ENCODE results near the gene ANKRD1.
"Not testable (repeated sequence)": the region's sequence is repeated elsewhere in the genome, so short reads cannot be mapped to it uniquely, and the experiment has no call there.

The ANKRD1 gene

DNA sequence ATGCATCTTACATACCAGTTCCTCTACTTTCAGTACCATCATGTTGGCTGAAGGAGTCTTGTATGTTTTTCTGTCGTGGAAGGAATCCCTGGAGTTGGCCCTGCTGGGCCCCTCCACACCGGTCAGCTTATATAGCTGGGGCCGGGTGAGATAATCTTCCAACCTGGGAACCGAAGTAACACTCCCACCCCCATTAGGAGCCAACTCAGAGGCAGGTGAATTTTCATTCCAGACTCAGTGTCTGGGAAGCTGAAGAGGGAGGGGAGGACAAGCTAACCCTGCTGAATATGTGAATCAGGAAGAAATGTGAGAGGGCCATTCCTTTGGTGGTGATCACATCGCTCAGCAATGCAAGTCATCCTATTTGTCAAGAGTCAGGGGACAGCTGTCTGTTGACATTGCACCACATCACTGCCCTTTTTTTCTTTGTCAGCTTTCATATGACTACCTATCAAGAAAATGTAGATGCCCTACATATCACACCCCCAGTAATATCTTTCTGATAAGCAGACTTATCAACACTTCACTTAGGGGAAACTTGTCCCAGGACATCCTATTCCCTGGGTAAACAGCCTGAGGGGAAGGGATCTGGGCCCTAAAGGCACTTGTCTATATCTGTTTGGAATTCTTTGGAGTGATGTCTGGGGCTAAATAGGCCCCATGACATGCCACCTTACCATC is at the start of gene ANKRD1:
Gene ANKRD1, minus strand, starts transcription at position 102 of the 681 bp plus-strand sequence. Its CDS starts 60 bp downstream, at position 42.
- peak in 2 of 3 donors; percentile 10 to 14 for DNase-seq

DNA sequence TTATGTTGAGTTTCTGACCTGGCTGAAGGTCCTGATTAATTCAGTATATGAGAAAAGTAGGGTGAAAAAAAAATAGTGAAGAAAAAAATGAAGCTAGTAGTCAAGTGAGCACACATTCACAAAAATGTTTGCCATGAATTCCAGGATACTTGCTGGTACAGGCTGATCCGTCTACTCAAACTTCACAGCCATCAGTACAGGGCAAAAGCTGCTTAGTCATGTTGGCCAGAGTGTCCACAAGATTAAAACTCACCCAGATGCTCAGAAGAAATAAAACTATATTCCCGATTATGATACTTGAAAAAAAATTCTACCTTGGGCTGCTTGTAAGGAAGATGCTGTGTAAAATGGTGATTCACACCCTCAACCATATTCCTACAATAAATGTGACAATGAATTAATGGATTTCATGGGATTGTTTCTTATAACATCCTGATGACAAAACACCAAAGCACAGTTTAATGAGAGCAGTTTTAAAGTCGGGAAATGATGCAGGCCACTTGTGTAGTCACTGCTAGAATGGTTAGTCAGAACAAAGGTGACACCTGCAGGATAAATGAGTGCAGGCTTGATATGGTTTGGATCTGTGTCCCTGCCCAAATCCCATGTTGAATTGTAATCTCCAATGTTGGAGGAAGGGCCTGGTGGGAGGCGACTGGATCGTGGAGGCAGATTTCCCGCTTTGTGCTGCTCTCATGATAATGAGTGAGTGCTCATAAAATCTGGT is 49.2 kb upstream of the ANKRD1 start:
- no peak for DNase-seq

DNA sequence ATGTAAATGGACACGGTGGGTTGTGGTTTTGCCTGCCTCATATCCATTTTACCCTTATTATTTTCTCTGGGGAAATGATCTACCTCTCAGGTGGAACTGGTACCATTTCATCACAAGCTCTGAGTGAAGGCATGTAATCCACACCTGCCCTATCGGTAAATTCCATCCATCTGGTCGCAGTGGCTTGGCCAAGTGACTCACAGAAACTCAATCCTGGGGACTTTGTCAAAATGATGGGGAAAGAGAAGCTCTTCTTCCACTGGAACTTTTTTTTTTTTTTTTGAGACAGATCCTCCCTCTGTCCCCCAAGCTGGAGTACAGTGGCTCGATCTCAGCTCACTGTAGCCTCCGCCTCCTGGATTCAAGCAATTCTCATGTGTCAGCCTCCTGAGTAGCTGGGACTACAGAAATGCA is 48.2 kb upstream of the ANKRD1 start:
- DNase-seq: no peak

DNA sequence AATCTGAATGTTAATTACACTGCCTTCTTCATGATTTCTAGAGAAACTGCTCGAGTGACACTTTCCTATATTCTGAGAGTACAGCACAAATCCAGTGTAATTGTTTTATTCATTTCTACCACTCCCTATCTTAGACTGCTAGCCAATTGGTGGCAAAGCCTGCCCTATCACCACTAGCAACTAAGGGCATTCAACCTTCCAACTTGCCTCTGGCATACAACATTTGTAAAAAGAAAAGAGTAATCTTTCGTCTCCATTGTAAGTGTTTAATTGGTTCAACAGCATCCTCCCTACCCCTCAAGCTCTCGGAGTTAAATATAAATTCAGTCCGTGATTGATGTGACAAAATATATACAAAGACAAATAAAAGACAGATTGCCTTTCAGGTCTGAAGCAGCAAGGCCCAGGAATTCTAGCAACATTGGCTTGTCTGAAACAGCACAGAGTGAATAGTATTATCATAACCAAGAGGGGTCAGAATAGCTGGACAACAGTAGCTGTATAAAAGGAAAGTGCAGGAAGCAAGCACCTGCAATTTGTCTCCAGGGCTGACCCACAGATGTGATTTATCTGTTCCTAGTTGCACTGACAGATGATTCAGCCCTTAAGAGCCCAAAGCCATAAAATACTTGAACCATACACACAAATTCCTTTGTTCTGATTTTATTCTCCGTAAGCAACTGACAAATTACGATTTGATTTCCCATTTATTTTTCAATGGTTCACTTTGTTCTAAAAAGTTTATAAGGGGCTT is 47.6 kb upstream of the ANKRD1 start:
- no peak for DNase-seq

DNA sequence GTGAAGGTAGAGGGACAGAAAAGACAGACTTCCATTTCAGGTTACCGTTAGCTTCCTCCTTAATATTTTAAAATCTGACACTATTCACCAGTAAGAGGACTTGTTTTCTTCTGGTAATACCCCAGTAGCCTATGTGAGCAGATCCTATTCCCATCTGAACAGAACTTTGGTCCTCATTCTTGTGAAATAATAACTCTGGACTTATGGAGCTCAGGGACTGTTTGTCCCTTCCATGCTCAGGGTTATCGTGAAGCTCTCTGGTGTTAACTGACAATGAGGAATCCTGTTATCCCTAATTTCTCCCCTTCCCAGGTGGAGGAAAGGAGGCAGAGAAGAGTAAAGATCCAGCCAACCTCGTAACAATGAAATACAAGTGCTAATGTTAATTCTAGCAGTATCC is 47.0 kb upstream of the ANKRD1 start:
- no peak for DNase-seq

DNA sequence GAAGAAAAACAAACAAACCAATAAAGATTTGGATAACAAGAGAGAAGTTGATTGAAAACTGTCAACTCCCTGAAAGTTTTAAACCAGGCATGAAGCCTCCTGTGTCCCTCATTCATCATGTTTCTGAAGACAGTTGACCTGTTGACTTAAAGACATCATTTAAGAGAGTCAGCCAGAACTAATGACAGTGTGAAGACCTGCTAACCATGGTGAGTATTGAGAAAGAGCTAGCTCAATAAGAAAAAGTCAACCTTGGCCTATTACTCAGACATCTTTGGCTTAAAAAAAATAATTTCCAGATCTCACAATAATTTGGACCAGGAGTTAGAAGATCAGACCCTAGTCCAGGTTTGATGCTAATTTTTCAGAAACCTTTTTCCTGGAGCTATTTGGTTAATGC is 45.3 kb upstream of the ANKRD1 start:
- DNase-seq: no peak

DNA sequence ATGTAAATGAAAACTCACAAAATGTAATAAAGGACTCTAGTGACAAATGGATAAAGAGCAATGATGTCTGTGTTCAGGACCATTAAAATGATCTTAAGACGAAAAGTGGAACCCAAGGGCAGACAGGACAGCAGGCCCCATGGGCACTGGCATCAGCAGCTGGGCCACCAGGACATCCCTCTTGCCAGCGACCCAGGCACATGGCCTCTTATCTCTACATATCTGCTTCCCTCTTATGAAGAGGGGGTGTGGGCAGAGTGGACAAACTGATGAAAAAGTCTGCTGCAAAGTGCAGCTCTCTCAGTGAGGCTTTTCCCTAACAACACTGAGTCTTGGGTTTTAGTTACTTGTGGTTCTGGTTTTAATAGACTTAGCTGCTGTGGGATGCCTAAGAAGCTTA is 44.8 kb upstream of the ANKRD1 start:
- no peak for DNase-seq

DNA sequence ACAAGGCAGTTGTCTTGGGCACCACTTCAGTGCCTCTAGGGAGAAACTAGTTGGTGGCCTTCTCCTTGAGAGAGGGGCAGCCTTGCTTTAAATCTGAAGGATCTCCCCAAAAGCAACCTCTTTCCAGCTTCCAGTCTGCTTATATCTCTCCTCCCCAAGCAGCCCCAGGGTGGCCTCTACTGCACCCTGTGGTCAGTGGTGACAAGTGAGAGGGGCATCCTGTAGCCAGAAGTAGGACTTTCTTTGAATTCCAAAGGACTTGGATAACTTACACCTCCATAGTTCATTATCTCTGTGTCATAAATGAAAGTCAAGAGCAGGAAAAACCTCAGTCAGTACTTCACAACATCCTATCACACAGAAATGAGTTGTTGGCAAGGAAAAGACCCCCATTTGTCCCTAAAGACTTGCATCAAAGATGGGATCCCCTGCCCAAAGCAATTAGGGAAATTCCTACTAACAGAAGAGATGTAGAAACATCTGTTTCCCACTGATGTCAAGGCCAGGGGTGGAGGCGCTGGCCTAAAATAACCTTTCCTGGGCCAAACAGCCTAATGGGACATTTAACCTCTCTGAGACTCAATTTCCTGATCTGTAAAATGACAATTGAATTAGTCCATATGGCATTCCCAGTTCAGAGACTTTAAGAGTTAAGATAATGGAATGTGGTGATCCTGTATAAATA is 44.0 kb upstream of the ANKRD1 start:
- DNase-seq: peak; percentile 40 to 61 (median 54)

DNA sequence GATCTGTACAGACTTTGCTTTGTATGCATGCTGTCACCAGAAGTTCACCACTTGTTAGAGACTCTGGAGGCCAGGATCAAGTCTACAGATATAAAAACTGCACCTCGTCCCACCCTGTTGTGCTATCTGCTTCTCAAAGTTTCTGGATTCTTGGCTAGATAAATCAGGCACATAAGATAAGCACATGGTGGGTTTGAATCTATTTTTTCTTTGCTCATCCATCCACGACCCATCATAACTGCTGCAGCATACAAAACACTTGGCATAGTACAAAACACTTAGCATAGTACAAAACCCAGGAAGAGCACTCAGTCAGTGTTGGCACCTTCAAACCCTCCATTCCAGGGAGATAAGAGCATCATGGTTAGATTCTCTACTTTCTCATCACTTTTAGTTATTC is 42.4 kb upstream of the ANKRD1 start:
- DNase-seq: no peak

DNA sequence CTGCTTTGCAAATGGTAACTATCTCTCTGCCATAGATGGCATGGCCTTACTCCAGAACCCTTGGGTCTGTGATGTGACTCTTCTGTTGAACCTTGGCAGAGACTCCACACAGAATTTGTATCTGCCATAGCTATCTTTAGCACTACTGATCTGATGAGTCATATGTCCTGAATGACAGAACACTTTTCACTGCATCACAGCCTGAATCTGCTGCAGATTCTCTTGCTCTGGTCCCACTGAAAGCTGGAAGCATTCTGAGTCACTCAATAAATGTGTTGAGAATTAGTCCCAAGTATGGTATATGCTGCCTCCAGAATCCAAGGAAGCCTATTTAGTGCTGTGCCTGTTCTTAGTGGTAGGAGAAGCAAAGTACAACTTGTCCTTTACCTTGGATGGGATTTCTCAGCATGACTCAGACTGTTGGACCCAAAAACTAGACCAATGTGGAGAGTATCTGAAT is 39.5 kb upstream of the ANKRD1 start:
- peak; percentile 17 to 30 (median 27) for DNase-seq

DNA sequence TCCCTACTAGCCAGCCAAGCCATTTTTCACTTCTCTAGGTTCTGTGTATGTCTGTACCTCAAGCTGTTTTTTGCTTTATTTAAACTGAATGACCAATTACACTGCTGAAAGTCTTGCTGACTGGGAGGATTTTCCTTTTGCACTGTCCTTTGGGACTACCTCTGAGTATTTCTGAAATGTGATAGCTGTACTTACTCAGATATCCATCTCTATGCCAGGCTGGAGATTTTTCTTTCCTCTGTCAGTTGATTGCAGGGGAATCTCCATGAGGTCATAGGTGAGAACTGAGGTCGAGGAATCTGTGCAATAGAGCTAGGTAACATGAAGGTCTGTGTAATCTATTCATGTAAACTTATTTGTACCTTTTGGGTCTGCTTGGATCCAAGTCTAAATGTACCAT is 38.9 kb upstream of the ANKRD1 start:
- no peak for DNase-seq

DNA sequence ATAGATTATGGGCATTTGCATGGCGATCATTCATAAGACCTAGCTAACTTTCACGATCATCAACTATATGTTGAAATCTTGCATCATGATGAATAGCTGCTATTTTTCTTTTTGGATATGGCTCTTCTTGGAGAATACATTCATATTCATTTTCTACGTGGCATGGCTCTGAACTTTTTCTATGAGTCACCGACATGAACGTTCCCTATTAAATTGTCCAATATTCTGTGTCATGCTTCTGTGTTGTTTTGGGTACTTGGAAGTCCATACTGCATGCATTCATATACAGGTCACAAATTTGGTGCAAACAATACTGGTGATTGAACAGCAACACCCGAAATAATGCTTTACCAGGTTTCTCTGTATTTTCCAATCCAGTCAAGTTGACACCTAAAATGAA is 37.9 kb upstream of the ANKRD1 start:
- DNase-seq: no peak

DNA sequence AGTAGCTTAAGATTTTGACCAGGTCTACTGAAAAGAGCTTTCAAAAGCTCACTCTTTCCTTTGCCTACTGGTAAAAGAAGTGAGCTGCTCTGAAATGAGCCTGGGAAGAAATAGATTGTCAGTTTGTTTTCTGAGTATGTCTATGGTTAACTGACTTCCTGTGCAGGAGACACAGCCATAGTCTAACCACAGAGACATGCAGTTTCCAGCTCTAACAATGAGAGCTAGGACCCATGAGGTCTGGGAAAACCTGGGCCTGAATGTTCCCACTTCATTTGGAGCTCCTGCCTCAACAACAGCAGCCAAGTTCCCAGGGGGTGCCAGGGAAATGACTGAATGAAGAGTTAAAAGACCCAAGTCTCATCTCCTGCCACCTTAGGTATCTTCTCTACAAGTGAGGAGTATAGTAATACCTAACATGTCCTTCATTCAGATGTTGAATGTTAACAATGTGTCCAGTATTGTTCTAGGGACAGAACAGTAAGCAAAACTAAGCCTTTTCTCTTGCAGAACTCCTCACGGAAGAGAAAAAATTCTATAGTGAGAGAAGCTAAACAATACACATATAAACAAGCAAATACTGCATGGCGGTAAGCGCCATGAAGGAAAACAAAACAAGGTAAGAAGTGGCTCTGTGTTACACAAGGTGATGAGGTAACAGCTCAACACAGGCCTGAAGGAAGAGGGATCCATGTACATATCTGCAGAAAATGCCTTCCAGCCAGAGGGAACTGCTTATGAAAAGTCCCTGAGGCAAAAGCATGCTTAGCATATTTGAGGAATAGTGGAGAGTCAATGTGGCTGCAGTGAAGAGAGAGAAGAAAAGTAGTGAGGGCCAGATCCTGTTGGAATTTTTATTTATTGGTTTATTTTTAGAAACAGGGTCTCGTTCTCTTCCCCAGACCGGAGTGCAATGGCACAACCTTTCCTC is 26.4 kb upstream of the ANKRD1 start:
- DNase-seq: no peak

DNA sequence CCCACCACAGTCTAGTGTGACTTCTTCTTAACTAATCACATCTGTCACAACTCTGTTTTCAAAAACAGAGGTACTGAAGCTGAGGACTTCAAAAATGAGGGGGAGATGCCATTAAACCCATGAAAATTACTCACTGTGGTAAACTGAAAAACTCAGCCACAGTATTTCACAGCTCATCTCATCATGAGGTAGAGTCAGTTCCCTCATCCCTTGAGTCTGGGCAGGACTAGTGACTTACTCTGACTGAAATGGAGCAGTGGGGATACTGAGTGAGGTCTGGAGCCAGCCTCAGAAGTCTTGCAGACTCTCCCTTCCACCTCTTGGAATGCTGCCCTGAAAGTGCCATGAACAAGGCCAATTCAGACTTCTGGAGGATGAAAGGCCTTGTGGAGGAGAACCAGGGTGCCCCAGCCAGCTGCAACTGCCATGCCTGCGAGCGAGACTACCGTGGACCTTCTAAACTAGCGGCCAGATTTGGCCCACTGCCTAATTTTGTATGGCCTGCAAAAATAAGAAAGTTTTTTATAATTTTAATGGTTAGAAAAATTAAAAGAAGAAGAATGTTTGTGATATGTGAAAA is 24.7 kb upstream of the ANKRD1 start:
- no peak for DNase-seq

DNA sequence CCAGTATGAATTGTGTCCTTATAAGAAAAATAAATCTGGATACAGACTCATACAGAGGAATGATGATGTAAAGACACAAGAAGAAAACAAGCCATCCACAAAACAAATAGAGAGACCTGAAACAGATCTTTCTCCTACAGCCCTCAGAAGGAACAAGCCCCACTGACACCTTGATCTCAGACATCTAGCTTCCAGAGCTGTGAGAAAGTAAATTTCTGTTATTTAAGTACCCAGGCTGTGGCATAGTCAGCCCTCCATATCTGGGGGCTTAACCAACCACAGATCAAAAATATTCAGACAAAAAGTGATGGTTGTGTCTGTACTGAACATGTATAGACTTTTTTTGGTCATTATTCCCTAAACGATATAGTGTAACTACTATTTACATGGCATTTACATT is 23.9 kb upstream of the ANKRD1 start:
- no peak for DNase-seq

DNA sequence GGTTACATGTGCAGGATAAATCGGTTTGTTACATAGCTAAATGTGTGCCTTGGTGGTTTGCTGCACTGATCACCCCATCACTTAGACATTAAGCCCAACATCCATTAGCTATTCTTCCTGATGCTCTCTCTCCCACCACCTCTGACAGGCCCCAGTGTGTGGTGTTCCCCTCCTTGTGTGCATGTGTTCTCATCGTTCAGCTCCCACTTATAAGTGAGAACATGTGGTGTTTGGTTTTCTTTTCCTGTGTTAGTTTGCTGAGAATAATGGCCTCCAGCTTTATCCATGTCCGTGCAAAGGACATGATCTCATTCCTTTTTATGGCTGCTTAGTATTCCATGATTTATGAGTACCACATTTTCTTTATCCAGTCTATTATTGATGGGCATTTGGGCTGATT is 22.1 kb upstream of the ANKRD1 start:
- DNase-seq: not testable (repeated sequence)

DNA sequence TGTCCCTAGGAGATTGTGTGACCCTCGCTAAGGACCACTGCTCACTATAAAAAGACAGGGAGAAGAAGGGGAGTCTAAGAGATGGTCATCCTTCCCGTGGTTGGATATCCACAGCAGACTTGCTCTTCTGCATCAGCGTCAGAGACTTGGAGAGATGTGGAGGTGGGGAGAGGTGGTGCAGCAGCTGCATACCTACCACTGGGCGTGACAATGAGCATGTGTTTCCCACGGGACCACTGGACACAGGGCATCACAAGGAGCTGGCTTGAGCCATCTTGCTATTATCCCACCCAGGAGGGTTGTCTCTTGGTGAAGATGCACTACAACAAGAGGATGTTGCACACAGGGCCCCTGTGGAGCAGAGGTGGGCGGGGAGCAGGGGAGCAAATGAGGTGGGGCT is 18.8 kb upstream of the ANKRD1 start:
- no peak for DNase-seq

DNA sequence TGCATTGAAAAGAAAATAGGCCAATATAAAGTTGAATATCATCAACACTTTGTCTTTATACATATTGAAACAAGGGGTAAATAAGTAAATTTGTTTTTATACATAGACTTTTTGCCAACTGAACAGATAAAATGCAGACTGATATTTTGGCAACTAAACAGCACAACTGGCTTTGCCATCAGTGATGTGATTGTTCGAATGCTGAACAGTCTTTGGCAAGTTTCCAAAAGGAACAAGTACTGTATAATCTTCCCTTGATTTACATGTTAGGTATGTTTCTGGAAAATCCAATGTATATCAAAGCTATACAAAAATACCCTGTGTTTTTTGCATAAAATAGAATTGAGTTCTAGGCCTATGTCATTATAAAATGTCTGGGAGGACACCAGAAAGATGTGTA is 18.2 kb upstream of the ANKRD1 start:
- DNase-seq: no peak

DNA sequence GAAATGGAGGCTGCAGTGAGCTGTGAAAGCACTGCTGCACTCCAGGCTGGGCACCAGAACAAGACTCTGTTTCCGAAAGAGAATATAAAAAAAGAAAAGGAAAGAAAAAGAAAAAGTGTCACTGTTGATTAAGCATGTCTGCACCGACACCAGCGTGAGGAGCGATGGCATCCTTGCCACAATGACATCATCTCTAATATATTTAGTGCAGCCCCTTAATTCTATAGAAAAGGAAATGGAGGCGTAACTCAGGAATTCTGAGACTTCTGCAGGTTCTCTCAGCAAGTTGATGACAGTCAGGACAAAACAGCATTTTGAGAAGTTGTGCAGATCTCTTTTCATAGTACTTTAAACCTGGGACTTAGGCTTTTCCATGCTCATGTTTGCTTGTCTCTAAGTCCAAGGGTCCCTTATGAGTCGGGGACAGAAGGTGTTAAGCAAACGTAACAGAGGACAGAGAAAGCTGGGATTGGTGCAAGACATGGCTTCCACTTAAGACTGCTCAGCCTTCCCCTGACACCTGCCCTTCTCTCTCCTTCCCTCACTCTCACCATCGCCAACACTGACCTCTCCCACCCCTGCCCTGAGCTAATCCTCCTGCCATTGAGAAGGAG is 16.9 kb upstream of the ANKRD1 start:
- DNase-seq: no peak

DNA sequence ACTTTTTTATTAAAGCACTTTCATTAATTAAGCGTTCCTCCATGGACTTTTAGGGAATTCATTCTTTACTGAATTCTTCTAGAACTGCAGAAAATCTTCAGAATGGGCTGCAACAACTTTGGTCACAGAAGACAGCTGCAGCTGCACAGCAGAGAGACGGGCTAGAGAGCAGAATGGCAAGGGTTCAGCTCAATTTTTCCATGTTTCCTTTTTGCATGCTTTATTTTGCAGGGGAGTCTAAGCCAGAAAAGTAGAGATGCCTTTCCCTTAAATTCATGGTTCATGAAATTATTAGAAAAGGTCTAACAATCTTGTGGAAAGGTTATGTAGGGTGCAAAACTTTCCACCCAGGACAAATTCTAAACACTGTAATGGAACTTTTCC is 15.4 kb upstream of the ANKRD1 start:
- no peak for DNase-seq

DNA sequence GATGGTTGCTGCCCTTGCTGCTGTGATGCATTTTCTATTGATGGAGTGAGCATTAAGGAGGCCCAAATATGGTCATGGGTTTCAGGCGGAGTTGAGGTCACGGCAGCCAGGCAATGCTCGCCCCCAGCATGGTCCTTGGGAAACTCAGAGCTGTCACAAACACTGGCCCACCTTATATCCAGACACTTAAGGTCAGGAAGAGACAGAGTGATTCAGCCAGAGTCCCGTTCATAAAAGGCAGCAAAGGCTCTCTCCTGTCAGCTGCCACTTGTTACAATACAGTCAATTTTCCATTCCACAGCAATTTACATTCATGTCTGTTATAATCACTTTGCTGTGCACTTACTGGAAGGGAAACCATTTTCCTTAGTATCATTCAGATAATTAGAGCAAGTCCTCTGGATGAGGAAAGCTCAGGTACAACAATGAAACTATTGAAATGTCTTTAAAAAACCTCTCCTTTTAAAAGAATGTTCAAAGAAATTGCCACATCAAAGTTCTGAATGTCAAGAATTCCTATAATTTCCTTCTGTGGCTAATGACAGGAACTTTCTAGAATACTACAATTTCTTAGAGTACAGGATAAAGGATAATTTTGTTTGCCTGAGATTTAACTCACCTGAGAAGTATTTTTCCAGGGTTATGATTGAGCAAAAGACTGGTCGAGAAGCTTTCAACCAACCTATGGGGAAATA is 14.8 kb upstream of the ANKRD1 start:
- no peak for DNase-seq
